Measurements from ENCODE around the gene SPTB.
A peak's percentile ranks its signal among the peaks of the same experiment; 100 is the strongest.

Gene SPTB

DNA sequence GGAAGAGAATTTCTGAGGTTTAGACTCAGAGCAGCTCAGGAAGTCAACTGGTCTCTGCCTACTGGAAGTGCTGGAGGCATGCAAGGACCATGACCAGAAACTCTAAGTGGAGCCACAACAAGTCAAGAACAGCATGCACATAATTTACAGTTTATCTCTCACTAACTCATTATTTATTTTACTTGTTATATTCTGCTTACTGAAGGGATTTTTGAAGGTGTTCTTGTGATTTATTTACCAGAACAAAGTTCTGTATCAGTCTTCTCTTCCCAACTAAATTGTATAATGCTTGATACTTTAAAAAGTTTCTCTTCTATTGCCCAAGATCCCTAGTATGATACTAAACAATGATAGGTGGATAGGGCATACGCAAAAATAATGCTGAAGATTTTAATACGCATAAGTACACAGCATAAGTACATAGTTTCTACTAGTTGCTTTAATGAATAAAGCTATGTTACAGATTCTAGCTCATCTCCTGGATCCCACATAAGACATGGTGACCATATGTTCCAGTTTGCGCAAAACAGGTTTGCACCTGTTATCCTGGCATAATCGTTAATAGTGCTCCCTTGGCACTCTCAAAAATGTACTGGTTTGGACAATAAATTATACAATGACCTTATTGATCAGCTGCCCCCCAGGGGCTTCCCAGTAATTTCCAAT lies 11.6 kb upstream of the SPTB start:
- no peak for DNase-seq (ENCODE audit: extremely low spot score, insufficient read length, low read depth)
- FAIRE-seq = no peak

DNA sequence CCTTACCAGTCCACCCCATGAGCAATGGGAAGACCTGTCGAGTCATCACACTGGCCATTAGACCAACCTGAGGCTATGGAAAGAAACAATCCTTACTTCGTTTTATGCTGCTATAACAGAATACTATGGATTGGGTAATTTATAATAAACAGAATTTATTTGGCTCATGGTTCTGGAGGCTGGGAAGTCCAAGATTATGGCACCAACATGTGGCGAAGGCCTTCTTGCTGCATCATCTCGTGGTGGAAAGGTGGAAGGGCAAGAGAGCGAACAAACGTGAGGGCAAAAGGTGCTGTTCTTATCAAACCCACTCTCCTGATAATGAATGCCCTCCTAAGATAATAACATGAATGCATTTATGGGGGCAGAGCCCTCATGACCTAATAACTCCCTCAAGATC lies 9.6 kb upstream of the SPTB start:
- DNase-seq (ENCODE audit: extremely low spot score, insufficient read length, low read depth) (no peak), FAIRE-seq (no peak)

DNA sequence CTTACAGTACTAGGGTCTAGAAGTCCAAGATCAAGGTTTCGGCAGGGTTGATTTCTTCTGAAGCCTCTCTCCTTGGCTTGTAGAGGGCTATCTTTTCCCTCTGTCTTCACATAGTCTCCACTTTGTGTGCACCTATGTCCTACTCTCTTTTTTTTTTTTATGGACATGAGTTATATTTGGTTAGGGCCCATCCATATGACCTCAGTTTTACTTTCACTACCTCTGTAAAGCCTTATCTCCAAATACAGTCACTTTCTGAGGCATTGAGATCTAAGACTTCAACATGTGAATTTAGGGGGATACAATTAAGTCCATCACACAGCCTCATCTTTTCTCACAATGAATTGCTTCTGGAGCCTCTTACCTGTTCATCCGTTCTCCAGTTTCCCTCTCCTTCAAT lies 5.9 kb upstream of the SPTB start:
- no peak for DNase-seq (ENCODE audit: extremely low spot score, insufficient read length, low read depth)
- FAIRE-seq = no peak

- FAIRE-seq (no peak), DNase-seq (ENCODE audit: extremely low spot score, insufficient read length, low read depth) (peak; percentile 28)
Measured at GRCh38 chr14:64880221-64881121, 764 bp upstream of the SPTB start.

DNA sequence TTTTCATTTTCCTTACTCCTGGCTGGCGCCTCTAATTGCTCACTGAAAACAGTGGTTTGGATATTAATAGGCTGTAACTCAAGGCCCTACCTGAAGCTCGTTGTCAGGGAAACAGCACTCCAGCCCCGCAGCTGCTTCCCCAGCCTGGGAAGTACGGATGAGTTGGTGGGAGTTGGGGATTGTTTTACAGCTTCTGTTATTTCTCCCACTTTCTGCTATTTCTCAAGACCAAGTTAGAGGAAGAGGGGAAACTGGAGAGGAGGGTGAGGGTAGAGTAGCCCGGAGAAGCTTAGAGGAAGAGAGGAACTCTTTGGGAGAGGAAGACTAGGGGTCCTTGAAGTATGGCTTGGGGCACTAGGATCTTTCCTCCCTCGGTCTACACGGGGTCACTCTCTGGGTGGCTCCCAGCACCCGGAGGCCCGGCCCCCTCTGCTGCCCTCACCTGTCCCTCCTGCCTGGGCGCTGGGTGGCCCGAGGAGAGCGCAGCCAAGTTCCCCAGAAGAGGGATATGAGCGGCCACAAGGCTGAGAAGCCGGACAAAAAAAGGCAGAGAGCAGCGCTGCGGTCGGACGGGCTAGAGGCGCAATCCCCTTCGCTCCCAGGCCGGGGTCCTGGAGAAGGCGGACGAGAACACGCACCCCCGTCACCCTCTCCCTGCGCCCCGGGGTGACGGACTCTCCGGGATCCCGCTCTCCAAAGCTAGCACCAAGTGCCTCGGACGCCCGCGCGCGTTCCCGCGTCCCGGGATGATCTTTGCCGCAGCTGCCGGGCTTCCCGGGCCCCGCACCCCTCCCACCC lies 671 bp downstream of the SPTB start:
- no peak for FAIRE-seq
- no peak for DNase-seq (ENCODE audit: extremely low spot score, insufficient read length, low read depth)

DNA sequence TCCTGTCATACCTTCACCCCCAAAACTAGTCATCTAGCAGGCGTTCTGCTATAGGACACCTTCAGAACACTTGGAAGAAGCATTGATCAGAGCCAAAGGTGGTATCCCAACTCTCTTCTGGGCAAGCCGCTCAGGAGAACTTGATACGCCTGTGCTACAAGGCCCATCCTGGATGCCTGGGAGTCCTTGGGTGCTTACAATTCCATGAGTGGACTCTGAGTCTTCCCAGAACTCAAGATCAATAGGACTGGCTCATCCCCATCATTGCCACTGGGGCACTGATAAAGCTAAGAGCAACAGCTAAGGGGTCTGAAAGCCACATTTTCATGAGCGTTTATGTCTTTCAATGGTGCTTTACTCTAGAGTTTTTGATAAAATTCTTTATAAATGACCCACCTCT lies 1.9 kb downstream of the SPTB start:
- no peak for FAIRE-seq
- no peak for DNase-seq (ENCODE audit: extremely low spot score, insufficient read length, low read depth)

DNA sequence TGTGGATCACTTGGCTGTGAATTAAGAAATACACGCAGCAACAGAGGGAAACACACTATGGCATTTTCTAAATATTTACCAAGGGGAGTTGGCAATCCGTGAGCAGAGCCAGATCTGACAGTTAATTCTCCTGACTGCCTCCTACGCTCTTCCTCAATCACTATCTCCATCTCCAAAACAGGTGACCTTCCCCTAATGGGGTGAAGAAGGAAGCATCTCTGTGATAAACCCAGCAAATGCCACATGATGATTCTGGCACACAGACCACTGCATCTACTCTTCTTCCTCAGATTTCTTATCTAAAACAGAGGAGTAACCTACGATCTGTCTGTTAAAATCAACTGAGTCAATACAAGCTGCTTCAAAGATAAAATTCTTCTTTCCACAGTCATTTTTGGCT lies 4.4 kb downstream of the SPTB start:
- DNase-seq (ENCODE audit: extremely low spot score, insufficient read length, low read depth) (no peak), FAIRE-seq (no peak)

DNA sequence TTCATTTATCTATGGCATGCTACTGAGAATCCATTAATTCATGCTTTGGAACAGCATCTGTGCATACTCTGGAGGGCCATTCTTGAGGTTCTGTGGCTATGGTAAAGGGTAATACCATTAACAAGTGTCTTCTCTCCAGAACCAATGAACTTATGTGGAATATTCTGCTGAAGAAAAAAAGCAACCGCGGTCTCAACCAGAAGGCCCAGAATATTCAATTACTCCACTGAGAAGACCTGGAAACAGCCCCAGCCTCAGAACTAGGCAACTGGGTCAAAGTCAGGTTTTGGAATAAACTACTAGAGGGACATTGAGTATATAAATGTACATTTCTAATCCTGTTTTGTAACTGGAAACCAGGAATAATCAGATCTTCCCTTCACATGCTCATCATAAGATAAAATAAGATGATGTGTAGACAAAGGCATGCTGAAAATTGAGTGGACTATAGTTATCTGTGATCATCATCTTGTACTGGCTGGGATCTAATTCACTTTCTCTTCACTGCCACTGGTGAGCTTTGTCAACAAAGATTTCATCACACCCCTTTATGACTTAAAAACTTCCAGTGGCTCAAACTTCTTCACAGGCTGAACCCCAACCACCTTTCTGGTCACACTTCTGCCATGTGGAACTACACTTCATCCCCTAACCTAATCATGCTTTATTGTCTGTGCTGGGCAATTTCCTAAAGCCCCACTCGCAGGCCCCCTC lies 6.0 kb downstream of the SPTB start:
- FAIRE-seq = no peak
- no peak for DNase-seq (ENCODE audit: extremely low spot score, insufficient read length, low read depth)

DNA sequence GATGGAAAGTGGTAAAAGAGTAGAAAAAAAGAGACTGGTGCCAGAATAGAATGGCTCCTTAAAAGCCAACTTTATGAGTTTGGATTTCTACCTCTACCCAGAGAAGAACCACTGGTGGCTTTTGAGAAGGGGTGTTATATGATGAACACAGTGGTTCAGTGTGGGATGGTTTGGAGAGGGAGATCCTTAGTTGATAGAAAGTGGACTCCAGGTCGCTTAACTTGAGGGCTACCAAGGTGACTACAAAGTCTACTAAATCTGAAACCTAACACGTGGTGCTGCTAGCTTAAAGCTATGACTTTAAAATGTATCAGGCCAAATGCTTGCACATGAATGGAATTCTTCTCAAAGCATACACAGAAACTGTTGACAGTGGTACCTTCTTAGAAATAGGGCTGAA lies 8.4 kb downstream of the SPTB start:
- DNase-seq (ENCODE audit: extremely low spot score, insufficient read length, low read depth) (no peak), FAIRE-seq (no peak)

DNA sequence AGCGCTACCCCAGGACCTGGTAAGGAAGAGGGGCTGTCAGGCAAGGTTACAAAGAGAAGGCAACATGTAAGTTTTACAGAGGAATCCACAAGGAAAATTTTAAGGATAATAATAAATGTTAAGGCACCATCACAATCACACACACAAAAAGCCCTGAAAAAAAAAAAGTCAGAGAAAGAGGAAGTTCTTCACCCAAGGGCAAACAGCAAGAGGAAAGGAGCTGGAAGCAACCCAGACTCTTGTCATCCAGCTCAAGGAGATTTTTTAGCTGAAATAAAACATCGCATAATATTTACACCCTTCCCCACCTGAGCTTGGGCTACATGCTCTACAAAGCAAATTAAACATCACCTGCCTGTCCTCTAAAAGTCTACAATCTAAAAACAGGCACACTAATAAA lies 9.5 kb downstream of the SPTB start:
- FAIRE-seq (no peak), DNase-seq (ENCODE audit: extremely low spot score, insufficient read length, low read depth) (no peak)

DNA sequence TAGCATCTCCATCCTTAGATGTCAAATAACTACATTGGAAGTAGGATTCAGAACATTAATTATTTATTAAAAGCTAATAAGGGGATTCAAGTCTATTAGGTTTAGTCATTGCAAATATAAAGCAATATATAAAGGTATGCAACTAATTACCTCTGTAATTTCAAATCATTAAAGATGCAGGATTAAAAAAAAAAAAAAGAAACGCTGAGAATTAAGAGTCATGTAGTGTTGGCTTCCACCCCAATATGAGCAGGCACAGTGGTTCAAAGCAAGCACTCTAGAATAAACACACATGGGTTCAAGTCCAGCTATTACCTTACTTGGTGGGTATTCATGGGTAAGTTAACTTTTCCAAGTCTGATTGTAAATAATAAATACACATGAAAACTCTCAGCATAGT lies 10.9 kb downstream of the SPTB start:
- no peak for FAIRE-seq
- DNase-seq (ENCODE audit: extremely low spot score, insufficient read length, low read depth) = no peak

GRCh38 chr14:64868379-64868778 lies 11.3 kb downstream of the SPTB start:
- no peak for FAIRE-seq

DNA sequence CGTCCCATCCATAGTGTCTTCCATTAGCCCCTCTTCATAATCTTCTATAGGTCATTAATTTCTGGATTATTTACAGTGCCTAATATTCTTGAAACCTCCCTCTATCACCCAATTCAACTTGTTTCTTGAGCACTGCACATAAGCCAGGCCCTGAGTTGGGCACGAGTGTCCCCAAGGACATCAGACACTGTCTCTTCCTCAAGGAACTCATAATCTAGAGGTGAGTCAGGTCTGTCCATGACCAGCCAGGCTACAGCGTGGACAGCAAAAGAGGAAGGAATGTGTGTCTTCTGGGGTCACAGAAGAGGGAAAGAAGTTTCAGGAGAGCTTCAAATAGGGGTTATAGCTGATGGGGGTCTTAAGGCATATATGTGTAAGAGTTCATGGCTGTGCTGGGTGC lies 12.5 kb downstream of the SPTB start:
- FAIRE-seq = no peak
- no peak for DNase-seq (ENCODE audit: extremely low spot score, insufficient read length, low read depth)

More at GRCh38 chr14:64868379-64868778, 11.3 kb downstream of the SPTB start:
- no peak for DNase-seq (ENCODE audit: extremely low spot score, insufficient read length, low read depth)

GRCh38 chr14:64865992-64866391 lies 13.7 kb downstream of the SPTB start:
- no peak for DNase-seq (ENCODE audit: extremely low spot score, insufficient read length, low read depth)
- no peak for FAIRE-seq

- no peak for DNase-seq (ENCODE audit: extremely low spot score, insufficient read length, low read depth)
- no peak for FAIRE-seq
Measured at GRCh38 chr14:64865109-64865508, 14.6 kb downstream of the SPTB start.

DNA sequence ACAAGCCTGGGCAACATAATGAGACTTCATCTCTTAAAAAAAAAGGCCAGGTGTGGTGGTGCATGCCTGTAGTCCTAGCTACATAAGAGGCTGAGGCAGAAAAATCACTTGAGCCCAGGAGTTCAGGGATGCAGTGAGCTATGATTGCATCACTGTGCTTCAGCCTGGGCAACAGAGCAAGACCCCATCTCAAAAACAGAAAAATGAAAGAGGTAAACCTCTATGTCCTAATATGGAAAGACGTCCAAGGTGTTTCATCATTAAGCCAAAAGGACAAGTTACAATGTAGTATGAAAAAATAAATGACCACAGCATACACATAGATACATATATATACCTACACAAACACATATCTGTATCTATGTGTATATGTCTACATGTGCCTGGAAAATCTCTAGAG lies 15.4 kb downstream of the SPTB start:
- DNase-seq (ENCODE audit: extremely low spot score, insufficient read length, low read depth) = no peak
- no peak for FAIRE-seq

DNA sequence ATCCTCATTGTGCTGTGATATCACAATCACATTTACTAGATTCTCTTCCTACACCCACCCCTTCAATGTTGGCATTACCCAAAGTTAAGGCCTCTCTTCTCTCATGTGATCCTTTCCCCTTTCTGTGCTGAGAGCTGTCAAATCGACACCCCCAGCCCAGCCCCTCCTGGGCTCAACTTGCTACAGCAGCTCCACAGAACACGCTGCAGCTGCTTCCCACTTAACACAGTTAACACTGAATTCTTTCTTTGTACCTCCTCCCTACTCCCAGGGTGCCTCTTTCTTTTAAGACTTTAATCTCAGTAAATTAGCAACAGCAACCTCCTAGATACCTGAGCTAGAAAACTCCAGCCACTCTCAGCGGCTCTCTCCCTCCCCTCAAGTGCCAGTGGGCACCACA lies 17.8 kb downstream of the SPTB start:
- no peak for DNase-seq (ENCODE audit: extremely low spot score, insufficient read length, low read depth)
- no peak for FAIRE-seq

DNA sequence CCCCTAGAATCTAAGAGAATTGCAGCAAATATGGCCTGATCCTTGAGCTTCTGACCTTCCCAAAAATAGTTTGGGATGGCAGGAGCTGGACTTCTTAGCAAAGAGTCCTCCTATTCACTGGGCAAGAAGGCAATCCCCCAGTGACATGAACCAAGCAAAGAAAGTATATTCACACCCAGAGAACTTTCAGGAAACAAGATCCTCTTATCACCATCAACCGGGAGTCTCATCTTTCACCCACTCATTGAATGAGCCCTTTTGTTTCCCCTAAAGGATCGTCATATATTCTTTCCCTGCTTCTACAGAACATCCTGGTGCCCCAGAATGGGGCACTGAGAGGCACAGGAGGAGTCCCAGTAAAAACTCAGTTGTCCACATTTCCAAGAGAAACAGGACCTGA lies 19.7 kb downstream of the SPTB start:
- DNase-seq (ENCODE audit: extremely low spot score, insufficient read length, low read depth) (no peak), FAIRE-seq (no peak)

- DNase-seq (ENCODE audit: extremely low spot score, insufficient read length, low read depth) = no peak
- FAIRE-seq = no peak
Measured at GRCh38 chr14:64857979-64858744, 21.5 kb downstream of the SPTB start.

All from GM18507 (cell line).